Brain microvascular endothelial cell (primary cell): ENCODE measurements around the gene LRFN2.

Experiments used
- DNase-seq: peaks from one replicate; pipeline ENCODE4 v3.0.0-alpha.2; 2020
- H3K27ac ChIP-seq: fragments of 250-450 bp; sonication (Bioruptor Pico); 2 replicates; pipeline ENCODE4 v1.5.1; 2020; ENCODE audit warnings: mild to moderate bottlenecking, moderate library complexity
- H3K27me3 ChIP-seq: fragments of 250-450 bp; sonication (Bioruptor Pico); replicated peaks from 2 replicates; pipeline ENCODE4 v1.5.1; 2020; ENCODE audit warnings: mild to moderate bottlenecking
- H3K36me3 ChIP-seq: fragments of 250-450 bp; sonication (Bioruptor Pico); replicated peaks from 2 replicates; pipeline ENCODE4 v1.5.1; 2020; ENCODE audit warnings: mild to moderate bottlenecking
- H3K4me3 ChIP-seq: 2 replicates; pipeline ENCODE4 v1.5.1; 2011; ENCODE audit warnings: low read depth, mild to moderate bottlenecking, control low read depth, low read length, moderate library complexity
- CTCF ChIP-seq: IDR thresholded peaks from 2 replicates; pipeline ENCODE4 v1.5.1; 2011; ENCODE audit warnings: low read depth, mild to moderate bottlenecking, moderate library complexity, low read length, control low read depth, inconsistent platforms; ENCODE audit errors: missing control alignments
- in situ Hi-C: cut with HindIII; loops from 2 replicates; pipeline ENCODE4 v1.10.0; 2017; ENCODE audit warnings: low sequenced_read_pairs, low pct_ligation_motif_present

LRFN2 gene

GRCh38 chr6:40489798-40490197, 97.4 kb downstream of the LRFN2 start:
- no peak for DNase-seq
- TF ChIP-seq CTCF = no peak
- in situ Hi-C loops = no loop called here
- Histone ChIP-seq H3K36me3 (no peaks in the 10 kb centered on the region), H3K27me3 (no peaks in the 10 kb centered on the region), H3K4me3 (no peak overlapping the region), H3K27ac (no peak overlapping the region)

GRCh38 chr6:40486576-40486975, 100.6 kb downstream of the LRFN2 start:
- Histone ChIP-seq H3K4me3 (no peak overlapping the region), H3K27me3 (no peaks in the 10 kb centered on the region), H3K27ac (no peak overlapping the region), H3K36me3 (no peaks in the 10 kb centered on the region)
- TF ChIP-seq CTCF = no peak
- no peak for DNase-seq
- in situ Hi-C loops = no loop called here

- H3K27me3 ChIP-seq = no peaks in the 10 kb centered on the region
- no peak overlapping the region for H3K27ac ChIP-seq
- in situ Hi-C loops = no loop called here
- DNase-seq = no peak
- H3K36me3 ChIP-seq = no peaks in the 10 kb centered on the region
- no peak for TF ChIP-seq CTCF
- H3K4me3 ChIP-seq = no peak overlapping the region
Observed at GRCh38 chr6:40485795-40486194, 101.4 kb downstream of the LRFN2 start.

DNA sequence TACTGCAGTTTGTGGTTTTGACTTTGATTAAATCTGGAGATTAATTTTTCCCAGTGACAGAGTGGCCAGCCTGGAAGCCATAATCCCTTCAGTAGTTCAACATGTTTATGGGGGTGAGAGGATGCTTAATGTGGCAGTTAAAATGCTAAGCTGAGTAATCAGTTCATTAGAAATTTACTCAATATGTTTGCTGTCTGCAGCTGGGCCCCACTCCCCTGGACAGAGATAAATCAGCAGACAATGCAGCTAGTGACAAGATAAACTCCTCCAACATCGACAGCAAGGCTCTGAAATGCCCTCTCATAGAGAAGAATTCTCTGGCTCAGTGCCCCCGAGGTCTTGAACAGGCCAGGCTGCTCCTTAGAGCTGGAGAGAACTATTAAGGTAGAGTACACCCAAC, 101.9 kb downstream of the LRFN2 start:
- H3K27me3 ChIP-seq = no peaks in the 10 kb centered on the region
- no peak for DNase-seq
- H3K27ac ChIP-seq = no peak overlapping the region
- in situ Hi-C loops = no loop called here
- no peaks in the 10 kb centered on the region for H3K36me3 ChIP-seq
- no peak overlapping the region for H3K4me3 ChIP-seq
- no peak for TF ChIP-seq CTCF

- TF ChIP-seq CTCF = no peak
- in situ Hi-C loops = no loop called here
- no peaks in the 10 kb centered on the region for H3K27me3 ChIP-seq
- H3K36me3 ChIP-seq = no peaks in the 10 kb centered on the region
- no peak for DNase-seq
- H3K27ac ChIP-seq = no peak overlapping the region
- H3K4me3 ChIP-seq = no peak overlapping the region
Observed at GRCh38 chr6:40484066-40484465, 103.1 kb downstream of the LRFN2 start.

- no peak for TF ChIP-seq CTCF
- no peak overlapping the region for H3K27ac ChIP-seq
- H3K27me3 ChIP-seq = no peaks in the 10 kb centered on the region
- H3K4me3 ChIP-seq = no peak overlapping the region
- no peak for DNase-seq
- H3K36me3 ChIP-seq = no peaks in the 10 kb centered on the region
- in situ Hi-C loops = no loop called here
Observed at GRCh38 chr6:40482532-40482931, 104.6 kb downstream of the LRFN2 start.
